Mesenchymal stem cell (in vitro differentiated cells and primary cell): ENCODE results near the gene MED17.

Experiments used
- DNase-seq: peaks from one replicate; pipeline ENCODE4 v3.0.0-alpha.2; 2013
- H2AFZ ChIP-seq: one replicate; pipeline ENCODE4 v1.6.1; 2013; ENCODE audit warnings: low read depth, mild to moderate bottlenecking, control low read depth, inconsistent platforms, low read length, moderate library complexity
- H2AK5ac ChIP-seq: 2 replicates; pipeline ENCODE4 v1.6.1; 2013; ENCODE audit warnings: low read length, moderate library complexity, mild to moderate bottlenecking, inconsistent platforms; ENCODE audit not compliant: severe bottlenecking
- H2BK120ac ChIP-seq: one replicate; pipeline ENCODE4 v1.6.1; 2013; ENCODE audit warnings: low read depth, mild to moderate bottlenecking, inconsistent platforms, low read length, moderate library complexity
- H2BK12ac ChIP-seq, 2 experiments: one replicate each; pipeline ENCODE4 v1.6.1; 2013; ENCODE audit warnings: inconsistent platforms in 2 of 2, low read length in 2 of 2, mild to moderate bottlenecking in 2 of 2, moderate library complexity in 2 of 2, control low read depth in 1 of 2
- H2BK15ac ChIP-seq: one replicate; pipeline ENCODE4 v1.6.1; 2013; ENCODE audit warnings: mild to moderate bottlenecking, low read depth, inconsistent platforms; ENCODE audit not compliant: poor library complexity, severe bottlenecking
- H2BK5ac ChIP-seq: 2 replicates; pipeline ENCODE4 v1.6.1; 2013; ENCODE audit warnings: low read depth, mild to moderate bottlenecking, low read length, control low read depth, inconsistent platforms; ENCODE audit not compliant: poor library complexity, severe bottlenecking
- H3K14ac ChIP-seq, 2 experiments: one replicate each; pipeline ENCODE4 v1.6.1; 2013; ENCODE audit warnings: inconsistent platforms in 2 of 2, low read length in 2 of 2, control low read depth in 1 of 2, mild to moderate bottlenecking in 1 of 2, moderate library complexity in 1 of 2
- H3K18ac ChIP-seq, 2 experiments: one replicate each; pipeline ENCODE4 v1.6.1; 2013; ENCODE audit warnings: inconsistent platforms in 2 of 2, low read length in 2 of 2, control low read depth in 1 of 2, low read depth in 1 of 2, mild to moderate bottlenecking in 1 of 2
- H3K23ac ChIP-seq, 2 experiments: one replicate each; pipeline ENCODE4 v1.6.1; 2013; ENCODE audit warnings: inconsistent platforms in 2 of 2, low read length in 2 of 2, mild to moderate bottlenecking in 2 of 2, moderate library complexity in 2 of 2, control low read depth in 1 of 2
- H3K27ac ChIP-seq: 2 replicates; pipeline ENCODE4 v1.5.1; 2013; ENCODE audit warnings: mild to moderate bottlenecking, moderate library complexity, low read length, control low read depth, inconsistent platforms; ENCODE audit not compliant: poor library complexity, severe bottlenecking
- H3K27me3 ChIP-seq, 2 experiments: 2 replicates each; pipeline versions ENCODE4 v1.6.1 to v1.7.0; 2013; ENCODE audit warnings: low read length in 2 of 2, mild to moderate bottlenecking in 2 of 2, moderate library complexity in 2 of 2, control low read depth in 1 of 2, inconsistent platforms in 1 of 2; ENCODE audit not compliant: control insufficient read depth in 1 of 2, insufficient read depth in 1 of 2
- H3K36me3 ChIP-seq, 2 experiments: 2 replicates each; pipeline versions ENCODE4 v1.6.1 to v1.7.0; 2013; ENCODE audit warnings: low read length in 2 of 2, control low read depth in 1 of 2, inconsistent platforms in 1 of 2, low read depth in 1 of 2, mild to moderate bottlenecking in 1 of 2; ENCODE audit not compliant: insufficient read depth in 2 of 2, control insufficient read depth in 1 of 2
- H3K4ac ChIP-seq, 2 experiments: one replicate each; pipeline ENCODE4 v1.6.1; 2013; ENCODE audit warnings: inconsistent platforms in 2 of 2, low read length in 2 of 2, mild to moderate bottlenecking in 2 of 2, moderate library complexity in 2 of 2, control low read depth in 1 of 2, low read depth in 1 of 2
- H3K4me1 ChIP-seq: 2 replicates; pipeline ENCODE4 v1.6.1; 2013; ENCODE audit warnings: low read depth, low read length, control low read depth; ENCODE audit not compliant: control insufficient read depth, insufficient read depth
- H3K4me2 ChIP-seq: 2 replicates; pipeline ENCODE4 v1.6.1; 2013; ENCODE audit warnings: low read length, mild to moderate bottlenecking, inconsistent platforms; ENCODE audit not compliant: poor library complexity, severe bottlenecking
- H3K4me3 ChIP-seq, 2 experiments: 2 replicates each; pipeline versions ENCODE4 v1.5.1 to v1.7.0; 2013; ENCODE audit warnings: low read length in 2 of 2, mild to moderate bottlenecking in 2 of 2, control low read depth in 1 of 2, low read depth in 1 of 2; ENCODE audit not compliant: insufficient read depth in 1 of 2
- H3K79me1 ChIP-seq: replicated peaks from 2 replicates; pipeline ENCODE4 v1.6.1; 2013; ENCODE audit warnings: mild to moderate bottlenecking, control low read depth, low read length, inconsistent platforms; ENCODE audit not compliant: poor library complexity, severe bottlenecking
- H3K9ac ChIP-seq: 2 replicates; pipeline ENCODE4 v1.7.0; 2013; ENCODE audit warnings: mild to moderate bottlenecking, low read length, moderate library complexity
- H3K9me3 ChIP-seq: 2 replicates; pipeline ENCODE4 v1.7.0; 2013; ENCODE audit warnings: mild to moderate bottlenecking, low read length; ENCODE audit not compliant: control insufficient read depth
- H4K8ac ChIP-seq: one replicate; pipeline ENCODE4 v1.6.1; 2013; ENCODE audit warnings: inconsistent platforms, mild to moderate bottlenecking, low read length, moderate library complexity
- H4K91ac ChIP-seq: one replicate; pipeline ENCODE4 v1.6.1; 2013; ENCODE audit warnings: mild to moderate bottlenecking, low read length, inconsistent platforms
- WGBS: methylation state at CpG from one replicate; pipeline ENCODE4 v1.1.7; 2013; ENCODE audit warnings: mixed read lengths; 5-methylcytosine and 5-hydroxymethylcytosine counted together

The MED17 gene

GRCh38 chr11:93783362-93783761 is 720 bp upstream of the MED17 start:
- Histone ChIP-seq H3K4ac (no peak overlapping the region), H3K14ac (no peak overlapping the region), H3K18ac (no peak overlapping the region), H2AFZ (no peak overlapping the region), H3K9ac (peak overlapping the region; percentile 97), H2BK5ac (no peak overlapping the region), H2AK5ac (peak overlapping the region; percentile 61), H3K27me3 (no peaks in the 10 kb centered on the region), H3K4me3 (peak overlapping the region in 1 of 2 experiments; percentile 91), H3K36me3 (peaks cover 2 to 6% of the 10 kb centered on the region in 2 experiments), H2BK15ac (no peak overlapping the region), H3K4me2 (peak overlapping the region; percentile 82), H4K8ac (peak overlapping the region; percentile 60), H2BK120ac (no peak overlapping the region), H3K27ac (no peak overlapping the region), H3K79me1 (peaks cover 4% of the 10 kb centered on the region), H3K9me3 (no peaks in the 10 kb centered on the region), H2BK12ac (no peak overlapping the region), H3K4me1 (peaks cover 5% of the 10 kb centered on the region), H4K91ac (no peak overlapping the region), H3K23ac (no peak overlapping the region)
- DNase-seq, result no peak
- 91% methylated on average over 4 of the region's 7 CpGs for WGBS

DNA sequence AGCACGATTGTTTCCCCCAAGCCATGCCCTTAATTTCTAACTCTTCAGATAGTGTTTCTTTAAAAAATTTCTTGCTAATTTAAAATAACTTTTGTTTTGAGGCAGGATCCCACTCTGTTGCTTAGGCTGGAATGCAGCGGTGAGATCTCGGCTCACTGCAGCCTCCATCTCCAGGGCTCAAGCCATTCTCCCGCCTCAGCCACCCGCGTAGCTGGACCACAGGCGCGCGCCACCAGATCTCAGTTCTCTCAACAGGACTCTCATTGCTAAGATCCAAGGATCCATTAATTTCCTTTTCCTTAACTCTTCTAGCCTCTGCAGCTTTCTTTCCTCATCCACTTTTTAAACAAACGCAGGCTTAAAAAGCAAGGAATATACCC is 327 bp upstream of the MED17 start:
- Histone ChIP-seq H3K79me1 (peaks cover 4% of the 10 kb centered on the region), H2BK120ac (peak overlapping the region; percentile 34), H3K27me3 (no peaks in the 10 kb centered on the region), H2BK12ac (no peak overlapping the region), H2BK15ac (no peak overlapping the region), H2AK5ac (no peak overlapping the region), H3K9me3 (no peaks in the 10 kb centered on the region), H3K9ac (peak overlapping the region; percentile 97), H3K4me2 (peak overlapping the region; percentile 82), H3K18ac (no peak overlapping the region), H3K14ac (no peak overlapping the region), H4K91ac (no peak overlapping the region), H3K4me3 (peak overlapping the region; percentile 58 to 91), H3K23ac (no peak overlapping the region), H3K4ac (no peak overlapping the region), H2BK5ac (no peak overlapping the region), H3K36me3 (peaks cover 2 to 9% of the 10 kb centered on the region in 2 experiments), H2AFZ (no peak overlapping the region), H3K27ac (peak overlapping the region; percentile 54), H4K8ac (peak overlapping the region; percentile 80), H3K4me1 (peaks cover 5% of the 10 kb centered on the region)
- WGBS, result 0% methylated on average over 9 of the region's 10 CpGs
- no peak for DNase-seq

DNA sequence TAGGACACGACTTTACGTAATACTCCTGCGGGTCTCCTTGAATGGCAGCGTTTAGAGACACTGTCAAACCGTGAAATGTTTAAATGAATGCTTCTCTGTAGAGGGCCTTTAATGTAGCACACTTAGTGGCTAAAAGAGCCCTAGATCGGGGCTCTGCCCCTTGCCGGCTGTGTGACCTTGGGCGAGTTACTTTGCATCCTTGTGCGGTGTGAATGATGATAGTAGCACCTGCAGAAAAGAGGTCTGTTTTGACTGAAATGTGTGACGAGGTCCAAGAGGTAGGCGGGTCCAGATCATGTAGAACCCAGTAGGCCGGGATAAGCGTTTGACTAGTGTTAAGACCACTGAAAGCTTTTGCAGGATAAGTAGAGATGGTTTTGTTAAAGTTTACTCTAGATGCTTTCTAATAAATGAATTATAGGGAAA is 866 bp downstream of the MED17 start:
- H2BK120ac ChIP-seq, result no peak overlapping the region
- WGBS, result under 1% methylated on average over 13 of the region's 13 CpGs
- H4K91ac ChIP-seq, result no peak overlapping the region
- peak overlapping the region; percentile 97 for H3K9ac ChIP-seq
- H3K36me3 ChIP-seq, result peaks cover 2 to 20% of the 10 kb centered on the region in 2 experiments
- no peak overlapping the region for H2AK5ac ChIP-seq
- DNase-seq, result no peak
- no peaks in the 10 kb centered on the region for H3K9me3 ChIP-seq
- peak overlapping the region in 1 of 2 experiments; percentile 98 for H3K4ac ChIP-seq
- H3K27ac ChIP-seq, result peak overlapping the region; percentile 22
- peaks cover 6% of the 10 kb centered on the region for H3K79me1 ChIP-seq
- H2AFZ ChIP-seq, result no peak overlapping the region
- peak overlapping the region; percentile 91 to 99 for H3K4me3 ChIP-seq
- no peak overlapping the region for H4K8ac ChIP-seq
- no peak overlapping the region for H2BK15ac ChIP-seq
- H2BK5ac ChIP-seq, result no peak overlapping the region
- peak overlapping the region; percentile 84 for H3K4me2 ChIP-seq
- peak overlapping the region in 1 of 2 experiments; percentile 48 for H3K14ac ChIP-seq
- no peak overlapping the region for H3K18ac ChIP-seq
- peaks cover 5% of the 10 kb centered on the region for H3K4me1 ChIP-seq
- no peaks in the 10 kb centered on the region for H3K27me3 ChIP-seq
- peak overlapping the region in 1 of 2 experiments; percentile 42 for H2BK12ac ChIP-seq
- H3K23ac ChIP-seq, result no peak overlapping the region

- no peak for DNase-seq
- no peak overlapping the region for H3K4me3 ChIP-seq
- no peak overlapping the region for H3K23ac ChIP-seq
- no peaks in the 10 kb centered on the region for H3K9me3 ChIP-seq
- no peak overlapping the region for H3K4ac ChIP-seq
- no peak overlapping the region for H4K91ac ChIP-seq
- peaks cover 13% of the 10 kb centered on the region for H3K79me1 ChIP-seq
- H3K27ac ChIP-seq, result no peak overlapping the region
- no peak overlapping the region for H2AFZ ChIP-seq
- no peak overlapping the region for H3K18ac ChIP-seq
- no peak overlapping the region for H2BK12ac ChIP-seq
- no peak overlapping the region for H3K14ac ChIP-seq
- 84% methylated on average over 4 of the region's 5 CpGs for WGBS
- no peaks in the 10 kb centered on the region for H3K27me3 ChIP-seq
- H2BK5ac ChIP-seq, result no peak overlapping the region
- no peak overlapping the region for H2BK120ac ChIP-seq
- H3K9ac ChIP-seq, result no peak overlapping the region
- no peak overlapping the region for H2AK5ac ChIP-seq
- no peak overlapping the region for H3K4me2 ChIP-seq
- no peak overlapping the region for H4K8ac ChIP-seq
- peaks cover 23 to 84% of the 10 kb centered on the region in 2 experiments for H3K36me3 ChIP-seq
- no peaks in the 10 kb centered on the region for H3K4me1 ChIP-seq
- H2BK15ac ChIP-seq, result no peak overlapping the region
Observed at GRCh38 chr11:93791493-93791892, 7.4 kb downstream of the MED17 start.
